Testis (tissue), 2 donors: Measurements from ENCODE around the gene RAB6B.

Experiments used
- CTCF ChIP-seq, 3 experiments: fragments of 450-650 bp in 2 of 3; fragments of 200-600 bp in 1 of 3; sonication (generic) in 1 of 3; IDR thresholded peaks; one replicate each; pipeline ENCODE4 v1.5.1; 2016 to 2019; ENCODE audit warnings: antibody characterized with exemption in 3 of 3, mild to moderate bottlenecking in 2 of 3, moderate library complexity in 1 of 3
- POLR2A ChIP-seq: fragments of 450-650 bp; IDR thresholded peaks from one replicate; pipeline ENCODE4 v1.6.1; 2017; ENCODE audit warnings: antibody characterized with exemption, mild to moderate bottlenecking, moderate library complexity

- TF ChIP-seq POLR2A (no peak), CTCF (IDR thresholded peaks at IDR 0.05) (no peak)
These were observed 53.5 kb downstream of the RAB6B start for GRCh38 chr3:133842158-133842557.
